Type B pancreatic cell (in vitro differentiated cells): ENCODE results near the gene SLC25A24. TPM values are rescaled to one million over a fixed set of nuclear protein-coding genes. Genes with fewer than 3 reads are reported as not detected.

Experiments used
- DNase-seq: peaks from one replicate; pipeline ENCODE4 v3.0.0; 2021; ENCODE audit warnings: mixed read lengths; ENCODE audit not compliant: unreplicated experiment; ENCODE audit errors: extremely low spot score
- H3K27ac Mint-ChIP-seq: 2 replicates; pipeline ENCODE4 v1.8.0; 2021; ENCODE audit warnings: mild to moderate bottlenecking, mixed read lengths
- H3K27me3 Mint-ChIP-seq: 2 replicates; pipeline ENCODE4 v1.8.0; 2021; ENCODE audit warnings: mixed read lengths
- H3K36me3 Mint-ChIP-seq: 2 replicates; pipeline ENCODE4 v1.8.0; 2021; ENCODE audit warnings: mixed read lengths
- H3K4me1 Mint-ChIP-seq: one replicate; pipeline ENCODE4 v1.8.0; 2021; ENCODE audit warnings: mixed read lengths; ENCODE audit not compliant: unreplicated experiment
- H3K4me3 Mint-ChIP-seq: 2 replicates; pipeline ENCODE4 v1.8.0; 2021; ENCODE audit warnings: mild to moderate bottlenecking, mixed read lengths
- H3K9me3 Mint-ChIP-seq: 2 replicates; pipeline ENCODE4 v1.8.0; 2021; ENCODE audit warnings: mixed read lengths
- total RNA-seq: library from RNA; stranded (reverse); gene quantifications from 2 replicates; pipeline ENCODE4 v1.2.1, GENCODE V29; 2021; ENCODE audit warnings: low replicate concordance
- TF ChIP-seq, protein P1 (sequence below): fragments of 200-600 bp; sonication (generic); conservative IDR thresholded peaks from 2 replicates; pipeline ENCODE4 v1.5.0; 2021; ENCODE audit warnings: antibody characterized with exemption, mild to moderate bottlenecking

SLC25A24 gene
- total RNA-seq, 1 donor from 2014 or later: 43.3 TPM

DNA sequence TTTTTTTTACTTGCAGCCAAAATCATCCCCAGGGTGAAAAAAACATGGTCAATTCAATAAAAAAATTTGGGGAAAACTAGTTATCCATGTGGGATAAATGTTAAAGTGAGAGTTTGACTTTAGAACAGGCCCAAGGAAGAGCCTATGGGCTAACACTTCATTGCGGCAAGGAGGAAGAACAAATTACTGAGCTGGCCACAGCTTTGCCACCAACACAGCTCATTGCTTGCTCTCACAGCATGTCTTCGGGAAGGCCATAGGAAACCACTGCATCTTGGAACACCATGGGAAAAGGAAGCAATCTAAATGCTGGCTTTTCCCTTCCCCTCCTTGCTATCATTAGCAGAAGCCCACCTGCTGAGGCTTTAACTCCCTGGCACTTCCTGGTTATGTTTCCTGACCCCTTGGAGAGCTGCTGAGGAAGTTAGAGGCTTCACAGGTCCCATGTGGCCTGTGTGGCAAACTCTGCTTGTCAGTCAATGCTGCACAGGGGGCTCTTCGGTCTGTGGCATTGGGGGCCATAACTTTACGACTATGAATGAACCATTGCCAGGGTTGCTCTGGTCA is 86.0 kb downstream of the SLC25A24 start:
- H3K9me3 Mint-ChIP-seq: peaks cover 4% of the 10 kb centered on the region
- no peak overlapping the region for H3K4me3 Mint-ChIP-seq
- H3K27ac Mint-ChIP-seq: no peak overlapping the region
- DNase-seq: no peak
- TF ChIP-seq, protein P1, sequence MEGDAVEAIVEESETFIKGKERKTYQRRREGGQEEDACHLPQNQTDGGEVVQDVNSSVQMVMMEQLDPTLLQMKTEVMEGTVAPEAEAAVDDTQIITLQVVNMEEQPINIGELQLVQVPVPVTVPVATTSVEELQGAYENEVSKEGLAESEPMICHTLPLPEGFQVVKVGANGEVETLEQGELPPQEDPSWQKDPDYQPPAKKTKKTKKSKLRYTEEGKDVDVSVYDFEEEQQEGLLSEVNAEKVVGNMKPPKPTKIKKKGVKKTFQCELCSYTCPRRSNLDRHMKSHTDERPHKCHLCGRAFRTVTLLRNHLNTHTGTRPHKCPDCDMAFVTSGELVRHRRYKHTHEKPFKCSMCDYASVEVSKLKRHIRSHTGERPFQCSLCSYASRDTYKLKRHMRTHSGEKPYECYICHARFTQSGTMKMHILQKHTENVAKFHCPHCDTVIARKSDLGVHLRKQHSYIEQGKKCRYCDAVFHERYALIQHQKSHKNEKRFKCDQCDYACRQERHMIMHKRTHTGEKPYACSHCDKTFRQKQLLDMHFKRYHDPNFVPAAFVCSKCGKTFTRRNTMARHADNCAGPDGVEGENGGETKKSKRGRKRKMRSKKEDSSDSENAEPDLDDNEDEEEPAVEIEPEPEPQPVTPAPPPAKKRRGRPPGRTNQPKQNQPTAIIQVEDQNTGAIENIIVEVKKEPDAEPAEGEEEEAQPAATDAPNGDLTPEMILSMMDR: no peak
- H3K27me3 Mint-ChIP-seq: peaks cover 2% of the 10 kb centered on the region
- no peaks in the 10 kb centered on the region for H3K36me3 Mint-ChIP-seq
- H3K4me1 Mint-ChIP-seq: no peaks in the 10 kb centered on the region

DNA sequence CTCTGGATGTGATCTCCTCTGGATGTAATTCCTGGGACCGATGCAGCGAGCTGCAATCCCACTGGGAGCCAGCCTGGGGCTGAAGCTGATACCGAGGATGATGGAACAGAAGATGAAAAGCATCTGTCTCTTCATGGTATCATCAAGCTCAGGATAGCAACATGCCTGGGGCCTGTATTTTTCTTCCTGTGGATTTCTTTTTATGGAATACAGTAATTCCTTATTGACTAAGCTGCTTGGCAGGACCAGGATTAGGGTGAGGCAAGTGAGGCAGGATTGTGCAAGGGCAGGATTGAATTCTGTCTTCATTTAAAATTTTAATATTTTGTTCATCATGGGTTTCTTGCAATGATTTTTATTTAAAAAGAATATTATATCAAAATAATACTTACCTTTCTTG is 86.6 kb downstream of the SLC25A24 start:
- peaks cover 4% of the 10 kb centered on the region for H3K9me3 Mint-ChIP-seq
- no peak overlapping the region for H3K27ac Mint-ChIP-seq
- H3K4me1 Mint-ChIP-seq: no peaks in the 10 kb centered on the region
- DNase-seq: no peak
- H3K36me3 Mint-ChIP-seq: no peaks in the 10 kb centered on the region
- H3K27me3 Mint-ChIP-seq: peaks cover 2% of the 10 kb centered on the region
- H3K4me3 Mint-ChIP-seq: no peak overlapping the region
- TF ChIP-seq, protein P1: no peak

DNA sequence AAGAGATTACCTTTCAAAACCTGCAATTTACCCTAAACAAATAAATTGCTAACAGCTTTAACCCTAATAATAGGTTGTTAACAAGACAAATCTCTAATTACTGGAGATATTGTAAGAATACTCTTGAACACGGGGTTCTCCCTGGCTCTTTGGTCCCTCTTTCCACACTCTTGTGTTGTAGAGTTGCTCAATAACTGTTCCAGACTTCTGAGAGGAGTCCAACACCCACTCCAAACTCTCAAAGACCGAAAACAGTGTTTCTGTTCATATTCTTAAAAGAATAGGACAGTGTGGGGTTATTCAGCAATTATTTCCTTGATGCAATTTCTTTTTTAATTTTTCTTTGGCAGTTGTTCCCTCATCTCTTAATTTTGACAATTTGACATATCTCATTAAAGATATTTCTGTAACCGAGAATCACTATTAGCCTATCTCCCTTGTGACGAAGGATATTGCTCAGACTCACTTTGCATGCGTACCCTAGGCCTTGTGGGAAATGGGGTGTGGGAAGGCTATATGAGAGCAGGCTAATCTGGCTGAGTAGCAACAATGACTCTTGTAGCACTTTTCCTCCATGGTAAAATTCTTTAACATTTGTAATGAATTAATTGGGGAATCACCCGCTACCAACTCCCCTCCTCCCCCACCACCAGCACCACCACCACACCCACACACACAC is 90.7 kb downstream of the SLC25A24 start:
- TF ChIP-seq, protein P1: no peak
- Mint-ChIP-seq H3K4me1 (no peaks in the 10 kb centered on the region), H3K4me3 (no peak overlapping the region), H3K36me3 (no peaks in the 10 kb centered on the region), H3K9me3 (peaks cover 4% of the 10 kb centered on the region), H3K27ac (no peak overlapping the region), H3K27me3 (peaks cover 2% of the 10 kb centered on the region)
- no peak for DNase-seq

DNA sequence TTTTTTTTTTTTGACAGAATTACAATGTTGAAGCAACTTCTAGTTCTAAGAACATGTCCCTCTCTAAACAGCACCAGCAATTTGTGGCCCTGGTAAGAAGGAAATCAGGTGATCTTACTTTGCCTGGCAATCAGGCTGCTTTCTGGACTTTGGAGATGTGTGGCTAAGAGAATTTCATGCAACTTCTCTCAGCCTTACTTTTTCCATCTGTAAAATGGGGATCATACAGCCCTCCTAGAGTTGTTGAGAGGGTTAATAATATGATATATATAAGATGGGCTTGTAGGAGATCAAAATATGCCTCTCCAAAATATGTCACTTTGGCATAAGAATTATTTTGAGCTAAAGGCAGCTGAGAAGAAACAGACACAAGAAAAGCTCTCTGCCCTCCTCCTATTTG is 92.0 kb downstream of the SLC25A24 start:
- Mint-ChIP-seq H3K9me3 (peaks cover 4% of the 10 kb centered on the region), H3K36me3 (no peaks in the 10 kb centered on the region), H3K4me1 (no peaks in the 10 kb centered on the region), H3K4me3 (no peak overlapping the region), H3K27me3 (peaks cover 2% of the 10 kb centered on the region), H3K27ac (no peak overlapping the region)
- TF ChIP-seq, protein P1: no peak
- DNase-seq: no peak

DNA sequence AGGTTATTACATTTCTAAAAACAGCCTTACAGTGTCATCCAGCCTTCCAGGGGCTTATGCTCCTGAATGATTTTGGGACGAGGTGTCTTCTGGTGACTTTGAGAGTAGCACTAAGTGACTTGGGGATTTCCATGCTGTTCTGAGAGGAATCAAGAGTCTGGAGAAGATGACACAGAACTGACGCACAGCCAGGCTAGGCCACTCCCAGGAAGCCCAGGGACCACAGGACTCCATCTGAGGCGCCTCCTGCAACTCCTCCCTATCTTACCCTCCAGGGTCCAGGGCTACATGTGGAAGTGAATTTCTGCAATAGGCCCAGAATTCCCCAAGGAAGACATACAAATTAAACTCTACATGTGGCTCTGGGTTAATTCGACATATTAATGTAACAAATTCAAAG is 92.5 kb downstream of the SLC25A24 start:
- no peak overlapping the region for H3K27ac Mint-ChIP-seq

More for the DNA sequence above, 92.5 kb downstream of the SLC25A24 start:
- H3K27me3 Mint-ChIP-seq: peaks cover 2% of the 10 kb centered on the region
- peaks cover 4% of the 10 kb centered on the region for H3K9me3 Mint-ChIP-seq
- TF ChIP-seq, protein P1: no peak
- no peak for DNase-seq
- H3K4me1 Mint-ChIP-seq: no peaks in the 10 kb centered on the region
- no peaks in the 10 kb centered on the region for H3K36me3 Mint-ChIP-seq
- H3K4me3 Mint-ChIP-seq: no peak overlapping the region
